HL-60 (cell line): ENCODE measurements around the gene ALDH3A2.

Experiments used
- DNase-seq, 2 experiments: peaks; one replicate each; pipeline ENCODE4 v3.0.0-alpha.2; 2010 to 2020; ENCODE audit warnings: low read depth in 1 of 2, low spot score in 1 of 2
- H3K27ac ChIP-seq: fragments of 250-450 bp; sonication (Bioruptor Pico); replicated peaks from 2 replicates; pipeline ENCODE4 v1.5.1; 2020; ENCODE audit warnings: mild to moderate bottlenecking, moderate library complexity
- H3K27me3 ChIP-seq: fragments of 250-450 bp; sonication (Bioruptor Pico); 2 replicates; pipeline ENCODE4 v1.5.1; 2021; ENCODE audit warnings: mild to moderate bottlenecking, moderate library complexity; ENCODE audit not compliant: insufficient read depth, poor library complexity, severe bottlenecking
- H3K4me3 ChIP-seq: replicated peaks from 2 replicates; pipeline ENCODE4 v1.5.1; 2011; ENCODE audit warnings: mild to moderate bottlenecking, control low read depth, low read length; ENCODE audit not compliant: insufficient read depth
- CTCF ChIP-seq: IDR thresholded peaks from one replicate; pipeline ENCODE4 v1.5.1; 2011; ENCODE audit warnings: low read length, control low read depth, inconsistent platforms; ENCODE audit not compliant: insufficient read depth
- GABPA ChIP-seq: IDR thresholded peaks from 2 replicates; pipeline ENCODE4 v1.6.1; 2012; ENCODE audit warnings: low read depth
- POLR2AphosphoS5 ChIP-seq: IDR thresholded peaks from 2 replicates; pipeline ENCODE4 v1.6.1; 2012; ENCODE audit warnings: low read depth
- REST ChIP-seq: IDR thresholded peaks from 2 replicates; pipeline ENCODE4 v1.6.1; 2012; ENCODE audit warnings: low read depth; ENCODE audit not compliant: insufficient replicate concordance
- SPI1 ChIP-seq: IDR thresholded peaks from 2 replicates; pipeline ENCODE4 v1.6.1; 2012; ENCODE audit warnings: low read depth, mild to moderate bottlenecking, borderline replicate concordance

Gene ALDH3A2

GRCh38 chr17:19707728-19708221 lies 59.2 kb downstream of the ALDH3A2 start:
- H3K4me3 ChIP-seq: no peak overlapping the region
- no peak for DNase-seq
- H3K27me3 ChIP-seq: no peaks in the 10 kb centered on the region
- no peak for TF ChIP-seq SPI1
- no peak for TF ChIP-seq POLR2AphosphoS5
- TF ChIP-seq GABPA: no peak
- no peak overlapping the region for H3K27ac ChIP-seq

- Histone ChIP-seq H3K27me3 (no peaks in the 10 kb centered on the region), H3K4me3 (no peak overlapping the region), H3K27ac (no peak overlapping the region)
- no peak for DNase-seq
- no peak for TF ChIP-seq CTCF
- no peak for TF ChIP-seq GABPA
- TF ChIP-seq SPI1: no peak
- no peak for TF ChIP-seq REST
- TF ChIP-seq POLR2AphosphoS5: no peak
Observed at GRCh38 chr17:19708431-19709175, 60.1 kb downstream of the ALDH3A2 start.

GRCh38 chr17:19709841-19710240 lies 61.3 kb downstream of the ALDH3A2 start:
- Histone ChIP-seq H3K27ac (no peak overlapping the region), H3K27me3 (no peaks in the 10 kb centered on the region), H3K4me3 (no peak overlapping the region)
- no peak for TF ChIP-seq GABPA
- no peak for TF ChIP-seq POLR2AphosphoS5
- no peak for TF ChIP-seq REST
- TF ChIP-seq CTCF: no peak
- TF ChIP-seq SPI1: no peak
- DNase-seq: no peak

- Histone ChIP-seq H3K27ac (no peak overlapping the region), H3K4me3 (no peak overlapping the region), H3K27me3 (no peaks in the 10 kb centered on the region)
- DNase-seq: no peak
- TF ChIP-seq POLR2AphosphoS5 (no peak), GABPA (no peak), SPI1 (no peak)
Observed at GRCh38 chr17:19712436-19713004, 64.0 kb downstream of the ALDH3A2 start.
